ENCODE measurements around the gene IRF7.

Gene IRF7

DNA sequence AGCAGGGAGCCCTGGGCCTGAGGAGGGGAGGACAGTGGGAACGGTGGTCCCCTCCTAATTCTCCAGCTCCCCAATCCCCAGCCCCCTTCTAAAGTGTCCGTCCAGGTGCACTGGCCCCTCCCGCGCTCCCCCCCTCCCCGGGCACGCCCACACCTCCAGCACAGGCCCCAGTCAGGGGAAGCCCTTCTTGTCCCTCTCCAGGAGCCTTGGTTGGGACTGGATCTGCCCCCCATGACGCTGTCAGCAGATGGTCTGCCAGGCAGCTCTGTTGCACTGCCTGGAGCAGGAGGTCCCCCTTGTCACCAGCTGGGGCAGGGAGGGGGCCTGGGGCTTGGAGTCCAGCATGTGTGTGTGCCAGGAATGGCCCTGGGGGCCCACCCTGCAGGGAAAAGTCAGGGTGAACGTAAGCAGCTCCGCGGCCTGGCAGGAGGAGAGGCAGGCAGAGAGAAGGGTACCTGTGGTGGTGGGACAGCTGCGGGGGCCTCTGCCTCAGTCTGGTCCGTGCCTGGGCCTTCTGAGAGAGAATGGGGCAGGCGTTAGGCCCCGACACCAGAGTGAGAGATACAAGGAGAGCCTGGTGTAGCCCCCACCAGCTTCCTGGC is 1.6 kb downstream of the IRF7 start:
- TF ChIP-seq, protein P1, sequence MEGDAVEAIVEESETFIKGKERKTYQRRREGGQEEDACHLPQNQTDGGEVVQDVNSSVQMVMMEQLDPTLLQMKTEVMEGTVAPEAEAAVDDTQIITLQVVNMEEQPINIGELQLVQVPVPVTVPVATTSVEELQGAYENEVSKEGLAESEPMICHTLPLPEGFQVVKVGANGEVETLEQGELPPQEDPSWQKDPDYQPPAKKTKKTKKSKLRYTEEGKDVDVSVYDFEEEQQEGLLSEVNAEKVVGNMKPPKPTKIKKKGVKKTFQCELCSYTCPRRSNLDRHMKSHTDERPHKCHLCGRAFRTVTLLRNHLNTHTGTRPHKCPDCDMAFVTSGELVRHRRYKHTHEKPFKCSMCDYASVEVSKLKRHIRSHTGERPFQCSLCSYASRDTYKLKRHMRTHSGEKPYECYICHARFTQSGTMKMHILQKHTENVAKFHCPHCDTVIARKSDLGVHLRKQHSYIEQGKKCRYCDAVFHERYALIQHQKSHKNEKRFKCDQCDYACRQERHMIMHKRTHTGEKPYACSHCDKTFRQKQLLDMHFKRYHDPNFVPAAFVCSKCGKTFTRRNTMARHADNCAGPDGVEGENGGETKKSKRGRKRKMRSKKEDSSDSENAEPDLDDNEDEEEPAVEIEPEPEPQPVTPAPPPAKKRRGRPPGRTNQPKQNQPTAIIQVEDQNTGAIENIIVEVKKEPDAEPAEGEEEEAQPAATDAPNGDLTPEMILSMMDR (IDR thresholded peaks at IDR 0.05; ENCODE audit: low read depth, low read length): no peak
- H3K4me3 ChIP-seq (ENCODE audit: low read depth, low read length): no peak overlapping the region

DNA sequence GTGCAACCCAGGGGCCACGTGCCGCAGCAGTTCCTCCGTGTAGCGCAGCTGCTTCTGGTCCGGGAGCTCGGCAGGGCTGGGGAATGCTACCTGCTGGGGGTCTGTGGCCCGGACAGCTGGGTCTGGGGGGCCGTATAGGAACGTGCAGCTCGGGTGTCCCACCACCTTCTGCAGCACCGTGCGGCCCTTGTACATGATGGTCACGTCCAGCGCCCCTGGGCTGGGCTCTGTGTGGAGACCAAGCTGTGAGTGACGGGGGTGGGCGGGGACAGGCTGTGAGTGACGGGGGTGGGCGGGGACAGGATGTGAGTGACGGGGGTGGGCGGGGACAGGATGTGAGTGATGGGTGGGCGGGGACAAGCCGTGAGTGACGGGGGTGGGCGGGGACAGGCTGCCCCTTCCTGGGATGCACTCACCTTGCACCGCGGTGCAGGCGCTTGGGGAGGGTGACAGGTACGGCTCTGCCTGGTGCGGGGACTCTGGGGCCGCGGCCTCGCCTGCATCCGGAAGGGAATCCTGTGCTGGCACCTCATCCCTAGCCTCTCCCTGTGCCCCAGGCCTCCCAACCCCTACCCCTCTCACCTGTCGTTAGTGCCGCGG is 2.3 kb downstream of the IRF7 start:
- TF ChIP-seq, protein P1 (IDR thresholded peaks at IDR 0.05; ENCODE audit: low read depth, low read length): no peak
- H3K4me3 ChIP-seq (ENCODE audit: low read depth, low read length): no peak overlapping the region

DNA sequence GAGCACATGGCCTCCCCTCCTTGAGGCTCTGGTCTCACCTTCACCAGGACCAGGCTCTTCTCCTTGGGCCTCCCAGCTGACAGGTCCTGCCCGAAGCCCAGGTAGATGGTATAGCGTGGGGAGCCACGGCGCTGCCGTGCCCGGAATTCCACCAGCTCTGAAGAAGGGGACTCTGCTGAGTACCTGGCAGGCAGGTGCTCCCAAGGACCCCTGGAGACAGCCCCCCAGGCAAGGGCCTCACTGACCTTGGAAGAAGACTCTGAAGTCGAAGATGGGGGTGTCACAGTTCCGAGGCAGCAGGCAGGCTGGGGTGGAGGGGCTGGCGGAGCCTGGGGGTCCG is 2.8 kb downstream of the IRF7 start:
- H3K4me3 ChIP-seq (ENCODE audit: low read depth, low read length): no peak overlapping the region
- TF ChIP-seq, protein P1 (IDR thresholded peaks at IDR 0.05; ENCODE audit: low read depth, low read length): no peak

DNA sequence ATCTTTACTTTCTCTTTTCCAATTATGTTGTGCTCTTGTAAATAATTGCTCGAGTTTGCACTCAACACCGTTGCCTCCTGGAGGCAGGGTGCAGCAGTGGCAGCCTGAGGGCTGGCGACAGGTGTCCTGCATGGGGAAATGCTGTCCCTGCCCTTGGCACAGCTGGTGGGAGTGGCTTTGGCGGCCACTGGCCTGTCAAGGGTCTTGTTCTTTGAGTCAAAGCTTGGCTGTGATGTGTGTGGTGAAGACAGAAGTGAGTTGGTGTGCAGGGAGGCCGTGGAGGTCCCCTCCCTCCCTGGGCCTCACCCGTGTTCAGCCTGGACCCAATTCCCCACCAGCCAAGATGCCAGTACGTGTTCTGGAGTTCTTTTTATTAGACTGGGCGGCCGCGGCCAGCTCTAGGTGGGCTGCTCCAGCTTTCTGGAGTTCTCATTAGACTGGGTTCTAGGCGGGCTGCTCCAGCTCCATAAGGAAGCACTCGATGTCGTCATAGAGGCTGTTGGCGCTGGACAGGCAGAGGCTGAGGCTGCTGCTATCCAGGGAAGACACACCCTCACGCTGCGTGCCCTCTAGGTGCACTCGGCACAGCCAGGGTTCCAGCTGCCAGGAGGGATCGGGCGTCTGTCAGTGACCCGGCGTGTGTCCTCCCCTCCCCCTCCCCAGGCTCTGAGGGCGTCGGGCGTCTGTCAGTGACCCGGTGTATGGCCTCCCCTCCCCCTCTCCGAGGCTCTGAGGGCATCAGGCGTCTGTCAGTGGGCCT is 3.4 kb downstream of the IRF7 start:
- H3K4me3 ChIP-seq (ENCODE audit: low read depth, low read length): no peak overlapping the region
- TF ChIP-seq, protein P1 (IDR thresholded peaks at IDR 0.05; ENCODE audit: low read depth, low read length): no peak

DNA sequence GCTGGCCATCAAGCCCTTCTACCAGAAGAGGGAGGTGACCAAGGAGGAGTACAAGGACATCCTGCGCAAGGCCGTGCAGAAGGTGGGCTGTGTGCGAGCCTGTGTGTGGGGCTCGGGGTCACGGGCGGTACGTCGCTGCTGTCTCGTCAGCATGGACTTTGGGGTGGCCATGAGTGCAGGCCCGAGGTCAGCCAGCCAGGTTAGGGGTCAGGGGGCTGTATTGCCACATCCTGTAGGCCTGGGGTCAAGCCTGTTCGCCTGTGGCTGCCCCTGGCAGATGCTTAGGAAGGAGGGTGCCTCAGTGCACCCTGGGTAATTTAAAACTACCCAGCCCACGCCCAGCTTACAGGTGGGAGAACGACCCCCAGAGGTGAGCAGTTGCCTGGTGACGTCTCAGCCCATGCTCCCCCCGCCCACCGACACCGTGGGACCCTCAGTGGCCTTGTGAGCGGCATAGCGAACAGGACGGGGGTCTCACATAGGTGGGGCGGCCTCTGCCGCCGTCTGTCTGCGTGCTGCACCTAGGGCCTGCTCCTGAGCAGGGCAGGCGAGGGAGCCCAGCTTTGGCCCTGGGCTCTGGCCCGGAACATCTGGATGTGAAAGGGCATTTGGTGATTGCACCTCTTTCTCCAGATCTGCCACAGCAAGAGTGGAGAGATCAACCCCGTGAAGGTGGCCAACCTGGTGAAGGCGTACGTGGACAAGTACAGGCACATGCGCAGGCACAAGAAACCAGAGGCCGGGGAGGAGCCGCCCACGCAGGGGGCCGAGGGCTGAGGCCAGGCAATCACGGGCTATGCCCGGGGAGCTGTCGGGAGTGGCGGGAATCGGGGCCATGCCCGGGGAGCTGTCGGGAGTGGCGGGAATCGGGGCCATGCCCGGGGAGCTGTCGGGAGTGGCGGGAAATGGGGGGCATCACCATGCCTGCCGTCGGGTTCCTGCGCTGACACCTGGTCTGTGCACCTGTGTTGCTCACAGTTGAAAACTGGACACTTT is 4.5 kb downstream of the IRF7 start:
- TF ChIP-seq, protein P1 (IDR thresholded peaks at IDR 0.05; ENCODE audit: low read depth, low read length): no peak
- H3K4me3 ChIP-seq (ENCODE audit: low read depth, low read length): no peak overlapping the region

DNA sequence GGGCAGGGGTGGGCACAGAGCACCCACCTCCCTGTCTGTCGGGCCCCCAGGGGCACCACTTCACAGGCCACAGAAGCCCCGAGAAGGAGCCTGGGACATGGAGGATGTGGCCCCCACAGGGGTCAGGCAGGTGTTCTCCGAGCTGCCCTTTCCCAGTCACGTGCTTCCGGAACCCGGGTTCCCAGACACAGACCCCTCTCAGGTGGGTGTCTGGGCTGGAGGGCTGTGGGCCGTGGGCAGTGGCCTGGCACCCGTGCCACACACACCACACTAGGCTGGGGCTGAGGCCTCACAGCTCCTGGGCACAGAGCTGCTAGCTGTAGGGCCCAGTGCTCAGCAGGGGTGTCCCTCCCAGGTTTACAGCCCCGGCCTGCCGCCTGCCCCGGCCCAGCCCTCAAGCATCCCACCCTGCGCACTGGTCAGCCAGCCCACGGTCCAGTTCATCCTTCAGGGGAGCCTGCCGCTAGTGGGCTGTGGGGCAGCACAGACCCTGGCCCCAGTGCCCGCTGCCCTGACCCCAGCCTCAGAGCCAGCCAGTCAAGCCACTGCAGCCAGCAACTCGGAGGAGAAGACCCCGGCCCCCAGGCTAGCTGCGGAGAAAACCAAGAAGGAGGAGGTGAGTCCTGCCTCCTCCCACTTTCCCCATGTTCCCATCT is 5.5 kb downstream of the IRF7 start:
- H3K4me3 ChIP-seq (ENCODE audit: low read depth, low read length): no peak overlapping the region
- TF ChIP-seq, protein P1 (IDR thresholded peaks at IDR 0.05; ENCODE audit: low read depth, low read length): no peak
